ENCODE measurements around the gene MRPS27. TPM values are rescaled to one million over a fixed set of nuclear protein-coding genes. Genes with fewer than 3 reads are reported as not detected.

MRPS27 gene
- total and polyA plus RNA-seq, 12 donors: 20.8 to 91.8 (median 75.8) TPM

- no peak for TF ChIP-seq CTCF (IDR thresholded peaks at IDR 0.05)
- no peak overlapping the region for H3K4me3 ChIP-seq
- ATAC-seq (peak; percentile 49 to 92 (median 70)), DNase-seq (peak in 1 of 2 donors; percentile 39)
- intact Hi-C loops (cut with DNase I): no loop called here
- 43 to 59% methylated on average over 4 of the region's 4 CpGs for WGBS, 2 donors
- no peaks in the 10 kb centered on the region for H3K9me3 ChIP-seq
- H3K27ac ChIP-seq: peak overlapping the region in 1 of 10 donors; percentile 35
- H3K4me1 ChIP-seq: peaks cover 4 to 23% (median 16%) of the 10 kb centered on the region in 9 donors
- no peaks in the 10 kb centered on the region for H3K27me3 ChIP-seq
- peaks cover 0 to 23% (median 6%) of the 10 kb centered on the region in 9 donors for H3K36me3 ChIP-seq
These were observed 105.9 kb downstream of the MRPS27 start for GRCh38 chr5:72214168-72214567.

GRCh38 chr5:72213482-72213881 is 106.6 kb downstream of the MRPS27 start:
- Histone ChIP-seq H3K4me3 (no peak overlapping the region), H3K4me1 (peaks cover 4 to 23% (median 16%) of the 10 kb centered on the region in 9 donors), H3K9me3 (no peaks in the 10 kb centered on the region), H3K36me3 (peaks cover 0 to 21% (median 5%) of the 10 kb centered on the region in 9 donors), H3K27me3 (no peaks in the 10 kb centered on the region), H3K27ac (peak overlapping the region in 1 of 10 donors; percentile 35)
- intact Hi-C loops (cut with DNase I): no loop called here
- WGBS, 2 donors: 98% methylated on average over 4 of the region's 4 CpGs
- no peak for TF ChIP-seq CTCF (IDR thresholded peaks at IDR 0.05)
- DNase-seq (no peak), ATAC-seq (no peak)

- no peak overlapping the region for H3K4me3 ChIP-seq
- intact Hi-C loops (cut with DNase I): no loop called here
- H3K27ac ChIP-seq: peak overlapping the region in 1 of 10 donors; percentile 87
- TF ChIP-seq CTCF (IDR thresholded peaks at IDR 0.05): no peak
- H3K27me3 ChIP-seq: no peaks in the 10 kb centered on the region
- peaks cover 4 to 23% (median 16%) of the 10 kb centered on the region in 9 donors for H3K4me1 ChIP-seq
- ATAC-seq (no peak), DNase-seq (no peak)
- peaks cover 0 to 21% (median 0%) of the 10 kb centered on the region in 9 donors for H3K36me3 ChIP-seq
- no peaks in the 10 kb centered on the region for H3K9me3 ChIP-seq
- WGBS, 2 donors: 92 to 96% methylated on average over 2 of the region's 2 CpGs
These were observed 107.9 kb downstream of the MRPS27 start for GRCh38 chr5:72212171-72212570.

- H3K4me1 ChIP-seq: peaks cover 4 to 23% (median 16%) of the 10 kb centered on the region in 9 donors
- 56 to 60% methylated on average over 6 of the region's 6 CpGs for WGBS, 2 donors
- peaks cover 0 to 31% (median 3%) of the 10 kb centered on the region in 9 donors for H3K36me3 ChIP-seq
- no peak for TF ChIP-seq CTCF (IDR thresholded peaks at IDR 0.05)
- ATAC-seq (peak in 7 of 8 donors; percentile 38 to 70 (median 62)), DNase-seq (peak; percentile 42 to 52)
- H3K9me3 ChIP-seq: no peaks in the 10 kb centered on the region
- peak overlapping the region in 1 of 10 donors; percentile 21 for H3K4me3 ChIP-seq
- intact Hi-C loops (cut with DNase I): no loop called here
- no peaks in the 10 kb centered on the region for H3K27me3 ChIP-seq
- H3K27ac ChIP-seq: peak overlapping the region in 9 of 10 donors; percentile 47 to 87 (median 61)
These were observed 109.0 kb downstream of the MRPS27 start for GRCh38 chr5:72210888-72211678.

Measured in heart right ventricle (tissue), 16 donors.